BLaER1 treated with 17β-estradiol and CSF1 and Interleukin-3, amounts not matched to agents 10 nM and 100 nM (cell line): Measurements from ENCODE around the gene TTLL9.

Experiments
- H3K27ac ChIP-seq, 11 experiments: shearing (Covaris generic); formaldehyde crosslinking; 2 replicates each; pipeline ENCODE4 v1.8.1; 2022
- H3K27me3 ChIP-seq, 11 experiments: shearing (Covaris generic); formaldehyde crosslinking; 2 replicates each; pipeline ENCODE4 v1.8.1; 2022
- H3K36me3 ChIP-seq, 11 experiments: shearing (Covaris generic); formaldehyde crosslinking; 2 replicates each; pipeline ENCODE4 v1.8.1; 2022
- H3K4me1 ChIP-seq, 10 experiments: shearing (Covaris generic); formaldehyde crosslinking; 2 replicates each; pipeline ENCODE4 v1.8.1; 2022
- H3K4me2 ChIP-seq, 11 experiments: shearing (Covaris generic); formaldehyde crosslinking; 2 replicates each; pipeline ENCODE4 v1.8.1; 2022
- H3K4me3 ChIP-seq, 10 experiments: shearing (Covaris generic); formaldehyde crosslinking; 2 replicates each; pipeline ENCODE4 v1.8.1; 2022
- H3K9ac ChIP-seq, 11 experiments: shearing (Covaris generic); formaldehyde crosslinking; 2 replicates each; pipeline ENCODE4 v1.8.1; 2022
- H3K9me3 ChIP-seq, 11 experiments: shearing (Covaris generic); formaldehyde crosslinking; replicated peaks in 1 of 11; 2 replicates each; pipeline ENCODE4 v1.8.1; 2022
- H4K20me1 ChIP-seq, 11 experiments: shearing (Covaris generic); formaldehyde crosslinking; 2 replicates each; pipeline ENCODE4 v1.8.1; 2022
- Cebpa-rat ChIP-seq, 11 experiments: shearing (Covaris generic); IDR thresholded peaks; 2 replicates each; pipeline ENCODE4 v1.8.1; 2022

The TTLL9 gene

DNA sequence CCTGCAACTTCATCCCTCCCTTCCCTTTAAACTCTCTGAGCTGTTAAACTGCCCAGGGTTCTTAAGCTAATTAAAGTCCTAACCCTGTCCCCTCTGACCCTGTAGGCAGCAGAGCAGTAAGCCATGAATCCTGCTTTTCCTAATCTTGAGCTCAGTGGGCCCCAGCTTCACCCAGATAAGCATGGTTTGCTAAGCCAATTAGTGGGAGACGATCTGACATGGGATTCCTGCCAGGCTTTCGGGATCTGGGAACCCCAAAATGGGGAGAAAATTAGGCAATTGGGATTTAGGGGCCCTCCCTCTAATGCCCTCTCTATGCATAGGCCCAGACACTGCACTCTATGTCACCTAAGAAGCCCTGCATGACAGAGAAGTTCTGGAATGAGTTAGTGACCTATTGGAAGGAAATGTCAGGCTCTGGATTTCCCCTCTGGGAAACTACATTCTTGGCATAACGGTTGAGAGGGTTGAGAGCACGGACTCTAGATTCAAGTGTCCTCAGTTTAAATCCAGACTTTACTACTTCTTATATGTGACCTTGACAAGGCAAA lies 102.1 kb downstream of the TTLL9 start:
- H3K27me3 ChIP-seq = peaks cover 3 to 15% (median 10%) of the 10 kb centered on the region in 11 experiments; a peak in 20 of 22 replicates
- H3K4me1 ChIP-seq = peaks cover 27 to 98% (median 86%) of the 10 kb centered on the region in 10 experiments
- peak overlapping the region; percentile 10 to 99 (median 85); a peak in 19 of 22 replicates for H3K4me2 ChIP-seq
- peak overlapping the region in 5 of 11 experiments; percentile 16 to 40 (median 18); a peak in 6 of 22 replicates for H3K9ac ChIP-seq
- peaks cover 0 to 21% (median 0%) of the 10 kb centered on the region in 11 experiments; a peak in 7 of 22 replicates for H4K20me1 ChIP-seq
- TF ChIP-seq Cebpa-rat (IDR thresholded peaks at IDR 0.05) = no peak
- no peaks in the 10 kb centered on the region for H3K9me3 ChIP-seq
- peak overlapping the region in 1 of 11 experiments; percentile 5; a peak in 1 of 22 replicates for H3K27ac ChIP-seq
- peak overlapping the region in 3 of 10 experiments; percentile 24 to 36 (median 31); a peak in 3 of 20 replicates for H3K4me3 ChIP-seq
- H3K36me3 ChIP-seq = no peaks in the 10 kb centered on the region

DNA sequence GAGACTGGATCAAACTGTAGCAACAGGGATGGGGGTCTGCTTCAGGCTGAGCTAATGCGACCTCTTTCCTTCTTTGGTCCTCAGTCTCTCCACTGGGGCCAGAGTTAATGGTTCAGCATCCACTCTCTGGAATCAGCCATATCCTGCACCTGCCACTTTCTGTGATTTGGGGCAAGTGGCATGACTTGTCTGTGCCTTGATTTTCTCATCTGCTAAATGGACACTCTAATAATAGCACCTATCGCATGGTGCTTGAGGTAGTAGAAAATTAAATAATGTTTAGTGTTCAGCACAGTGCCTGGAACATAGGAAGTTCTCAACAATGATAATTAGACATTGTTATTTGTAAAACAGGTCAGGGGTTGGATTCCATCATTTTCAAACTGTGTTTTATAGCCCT lies 103.9 kb downstream of the TTLL9 start:
- no peaks in the 10 kb centered on the region for H3K9me3 ChIP-seq
- no peak overlapping the region for H3K9ac ChIP-seq
- peaks cover 17 to 91% (median 79%) of the 10 kb centered on the region in 10 experiments for H3K4me1 ChIP-seq
- no peak overlapping the region for H3K4me3 ChIP-seq
- peaks cover 0 to 10% (median 0%) of the 10 kb centered on the region in 11 experiments; a peak in 4 of 22 replicates for H4K20me1 ChIP-seq
- no peak overlapping the region for H3K27ac ChIP-seq
- no peak for TF ChIP-seq Cebpa-rat (IDR thresholded peaks at IDR 0.05)
- peaks cover 0 to 1% (median 0%) of the 10 kb centered on the region in 11 experiments; a peak in 2 of 22 replicates for H3K27me3 ChIP-seq
- H3K36me3 ChIP-seq = no peaks in the 10 kb centered on the region
- peak overlapping the region in 8 of 11 experiments; percentile 74 to 99 (median 87); a peak in 15 of 22 replicates for H3K4me2 ChIP-seq

DNA sequence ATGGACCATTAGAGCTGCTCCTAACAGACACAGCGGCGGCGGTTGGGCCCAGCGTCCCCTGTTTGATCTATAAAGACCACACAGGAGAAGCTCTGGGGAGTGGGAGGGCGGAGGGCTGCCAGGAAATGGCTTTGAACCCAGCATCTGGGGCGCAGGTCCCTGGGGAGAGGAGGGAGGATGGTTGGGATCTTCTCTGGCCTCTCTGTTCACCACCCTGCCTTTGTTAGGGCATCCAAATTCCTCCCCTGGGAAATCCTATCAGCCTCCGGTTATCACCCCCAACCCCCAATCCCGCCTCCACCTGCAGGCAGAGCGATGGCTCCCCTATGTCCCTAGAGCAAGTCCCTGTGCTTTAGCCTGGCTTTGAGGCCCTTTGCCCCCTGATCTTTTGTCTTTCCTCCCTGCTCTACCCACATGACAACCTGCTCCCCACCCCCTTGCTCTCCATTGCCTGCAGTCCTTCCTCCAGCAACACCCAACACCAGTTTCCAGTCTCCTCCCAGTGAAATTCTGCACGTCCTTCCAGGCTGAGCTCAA lies 104.6 kb downstream of the TTLL9 start:
- Histone ChIP-seq H3K27ac (peak overlapping the region in 2 of 11 experiments; percentile 32 to 35; a peak in 4 of 22 replicates), H3K9me3 (no peaks in the 10 kb centered on the region), H3K4me3 (peak overlapping the region in 3 of 10 experiments; percentile 11 to 45 (median 35); a peak in 4 of 20 replicates), H3K36me3 (no peaks in the 10 kb centered on the region), H3K4me2 (peak overlapping the region; percentile 25 to 99 (median 80); a peak in 20 of 22 replicates), H4K20me1 (peaks cover 0 to 8% (median 0%) of the 10 kb centered on the region in 11 experiments; a peak in 2 of 22 replicates), H3K4me1 (peaks cover 12 to 84% (median 73%) of the 10 kb centered on the region in 10 experiments), H3K9ac (peak overlapping the region in 4 of 11 experiments; percentile 11 to 49 (median 30); a peak in 6 of 22 replicates), H3K27me3 (no peaks in the 10 kb centered on the region)
- TF ChIP-seq Cebpa-rat (IDR thresholded peaks at IDR 0.05) = no peak

DNA sequence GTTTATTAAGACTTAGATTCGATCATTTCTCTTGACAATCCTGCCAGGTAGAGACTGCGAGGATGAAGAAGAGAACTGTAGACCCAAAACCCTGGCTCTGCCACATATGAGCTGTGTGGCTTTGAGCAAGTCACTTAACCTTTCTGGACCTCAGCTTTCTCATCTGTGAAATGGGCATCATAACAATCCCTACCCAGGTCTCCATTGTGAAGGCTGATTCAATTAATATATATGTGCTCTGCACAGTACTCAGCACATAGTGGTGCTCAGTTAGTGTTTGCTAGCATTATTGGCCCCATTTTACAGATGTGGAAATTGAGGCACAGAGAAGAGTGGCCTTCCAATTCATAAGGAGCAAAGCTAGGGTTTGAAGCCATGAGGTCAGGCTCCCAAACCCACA lies 105.4 kb downstream of the TTLL9 start:
- H3K9ac ChIP-seq = no peak overlapping the region
- peak overlapping the region in 5 of 11 experiments; percentile 46 to 61 (median 48); a peak in 7 of 22 replicates for H3K4me2 ChIP-seq
- H3K36me3 ChIP-seq = no peaks in the 10 kb centered on the region
- H3K4me3 ChIP-seq = no peak overlapping the region
- TF ChIP-seq Cebpa-rat (IDR thresholded peaks at IDR 0.05) = no peak
- peaks cover 8 to 83% (median 66%) of the 10 kb centered on the region in 10 experiments for H3K4me1 ChIP-seq
- peaks cover 0 to 8% (median 0%) of the 10 kb centered on the region in 11 experiments; a peak in 2 of 22 replicates for H4K20me1 ChIP-seq
- no peak overlapping the region for H3K27ac ChIP-seq
- no peaks in the 10 kb centered on the region for H3K9me3 ChIP-seq
- no peaks in the 10 kb centered on the region for H3K27me3 ChIP-seq

DNA sequence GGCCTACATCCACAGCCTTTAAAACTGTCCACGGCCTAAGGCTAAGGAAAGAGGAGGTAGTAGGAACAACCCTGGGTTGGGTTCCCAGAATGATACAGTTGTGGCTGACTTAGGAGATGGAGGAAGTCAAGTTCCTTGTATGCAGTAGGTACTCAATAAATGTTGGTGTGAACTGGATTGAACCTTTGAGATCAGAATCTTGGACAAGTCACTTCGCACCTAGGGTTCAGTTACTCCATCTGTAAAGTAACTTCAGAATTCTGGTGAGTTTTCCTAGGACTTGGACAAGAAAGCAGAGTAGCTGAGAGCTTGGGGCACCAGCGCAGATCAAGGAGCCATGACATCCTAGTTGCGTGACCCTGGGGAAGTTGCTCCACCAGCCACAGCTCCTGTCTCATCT lies 106.6 kb downstream of the TTLL9 start:
- no peak overlapping the region for H3K9ac ChIP-seq
- peak overlapping the region in 8 of 11 experiments; percentile 21 to 61 (median 46); a peak in 13 of 22 replicates for H3K4me2 ChIP-seq
- H3K36me3 ChIP-seq = no peaks in the 10 kb centered on the region
- H3K4me1 ChIP-seq = peaks cover 8 to 71% (median 54%) of the 10 kb centered on the region in 10 experiments
- no peak overlapping the region for H3K27ac ChIP-seq
- no peaks in the 10 kb centered on the region for H3K27me3 ChIP-seq
- no peak overlapping the region for H3K4me3 ChIP-seq
- TF ChIP-seq Cebpa-rat (IDR thresholded peaks at IDR 0.05) = no peak
- peaks cover 0 to 8% (median 0%) of the 10 kb centered on the region in 11 experiments; a peak in 2 of 22 replicates for H4K20me1 ChIP-seq
- no peaks in the 10 kb centered on the region for H3K9me3 ChIP-seq

DNA sequence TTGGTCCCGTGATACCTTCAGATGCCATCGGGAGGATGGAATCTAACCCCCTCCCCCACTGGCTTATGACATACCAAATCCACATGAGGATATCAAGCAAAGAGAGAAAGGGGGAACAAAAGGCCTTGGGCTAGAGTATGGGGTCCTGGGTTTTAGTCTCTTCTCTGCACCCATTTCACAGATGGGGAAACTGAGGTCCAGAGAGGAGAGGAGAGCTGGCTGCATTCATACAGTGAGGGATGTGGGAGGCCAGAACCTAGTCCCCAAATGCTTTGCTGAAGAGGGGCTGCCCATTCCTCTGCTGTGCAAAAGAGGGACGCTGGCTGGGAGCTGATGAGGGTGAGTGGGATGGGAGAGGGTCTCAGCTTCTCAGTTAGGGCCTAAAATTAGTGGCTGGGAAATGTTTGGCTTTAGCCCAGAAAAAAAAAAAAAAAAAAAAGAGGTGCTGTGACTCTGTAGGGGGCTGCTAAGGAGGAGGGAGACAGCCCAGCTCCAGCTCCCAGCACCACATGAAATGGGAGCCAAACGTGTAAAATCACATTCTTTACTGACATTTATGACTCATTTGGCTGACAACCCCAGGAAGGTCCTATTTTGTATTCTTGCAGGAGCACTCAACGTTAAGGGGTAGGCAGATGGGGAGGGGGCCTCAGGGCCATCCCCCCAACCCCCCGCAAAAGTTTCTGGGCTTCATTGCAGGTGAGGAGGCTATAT lies 109.4 kb downstream of the TTLL9 start:
- H3K4me2 ChIP-seq = no peak overlapping the region
- H3K27ac ChIP-seq = no peak overlapping the region
- TF ChIP-seq Cebpa-rat (IDR thresholded peaks at IDR 0.05) = no peak

DNA sequence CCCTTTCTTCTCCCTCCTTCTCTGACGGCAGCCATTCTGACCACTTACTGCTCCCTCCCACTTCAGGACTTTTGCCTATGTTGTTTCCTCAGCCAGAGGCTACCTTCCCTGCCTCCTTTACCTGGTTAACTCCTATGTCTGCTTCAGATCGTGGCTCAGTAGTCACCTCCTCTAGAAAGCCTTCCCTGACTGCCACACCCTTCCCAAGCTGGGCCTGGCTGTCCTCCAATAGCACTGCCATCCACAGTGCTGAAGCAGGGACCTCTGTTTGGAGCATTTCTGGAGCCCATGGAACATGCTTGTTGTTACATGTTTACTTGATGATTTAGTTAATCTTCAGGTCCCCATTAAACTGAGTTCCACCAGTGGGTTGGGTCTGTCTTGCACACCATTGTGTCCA lies 111.3 kb downstream of the TTLL9 start:
- no peak overlapping the region for H3K4me2 ChIP-seq
- no peak overlapping the region for H3K27ac ChIP-seq
- no peak overlapping the region for H3K9ac ChIP-seq
- no peaks in the 10 kb centered on the region for H3K9me3 ChIP-seq
- H3K4me3 ChIP-seq = no peak overlapping the region
- H4K20me1 ChIP-seq = no peaks in the 10 kb centered on the region; a peak in 1 of 22 replicates
- no peak for TF ChIP-seq Cebpa-rat (IDR thresholded peaks at IDR 0.05)
- H3K4me1 ChIP-seq = peaks cover 0 to 41% (median 16%) of the 10 kb centered on the region in 10 experiments; a peak in 15 of 20 replicates
- H3K36me3 ChIP-seq = no peaks in the 10 kb centered on the region
- H3K27me3 ChIP-seq = no peaks in the 10 kb centered on the region

More for the DNA sequence above, 109.4 kb downstream of the TTLL9 start:
- no peaks in the 10 kb centered on the region for H3K27me3 ChIP-seq
- peaks cover 5 to 54% (median 28%) of the 10 kb centered on the region in 10 experiments for H3K4me1 ChIP-seq
- no peaks in the 10 kb centered on the region for H3K36me3 ChIP-seq
- H3K9ac ChIP-seq = no peak overlapping the region
- no peaks in the 10 kb centered on the region; a peak in 2 of 22 replicates for H4K20me1 ChIP-seq
- H3K4me3 ChIP-seq = no peak overlapping the region
- H3K9me3 ChIP-seq = no peaks in the 10 kb centered on the region

DNA sequence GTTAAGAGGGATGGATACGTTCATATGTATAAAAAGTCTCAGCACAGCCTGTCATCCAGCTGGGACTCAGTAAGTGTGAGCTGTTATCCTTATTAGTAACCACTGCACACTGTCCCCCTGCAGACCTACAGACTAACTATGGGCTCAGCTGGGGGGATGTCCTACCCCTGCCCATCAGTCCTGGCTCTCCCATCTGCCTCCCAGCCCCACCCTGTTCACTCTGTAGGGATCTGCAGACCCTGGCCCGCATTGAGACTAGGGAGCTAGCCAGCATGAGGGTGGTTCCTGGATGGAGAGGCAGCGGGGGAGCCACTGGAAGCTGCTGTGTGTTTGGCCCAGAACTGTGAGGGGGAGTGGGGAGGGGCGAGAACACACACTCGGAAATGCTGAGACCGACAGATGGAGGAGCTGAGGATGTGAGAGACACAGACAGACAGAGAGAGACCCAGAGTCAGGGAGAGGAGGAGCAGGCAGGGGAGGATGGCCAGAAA lies 114.6 kb downstream of the TTLL9 start:
- Histone ChIP-seq H4K20me1 (no peaks in the 10 kb centered on the region; a peak in 1 of 22 replicates), H3K9me3 (no peaks in the 10 kb centered on the region), H3K9ac (peak overlapping the region in 3 of 11 experiments; percentile 9 to 44 (median 9); a peak in 1 of 22 replicates), H3K4me1 (peaks cover 0 to 27% (median 8%) of the 10 kb centered on the region in 10 experiments; a peak in 11 of 20 replicates), H3K27ac (no peak overlapping the region), H3K4me3 (no peak overlapping the region), H3K4me2 (peak overlapping the region in 5 of 11 experiments; percentile 22 to 45 (median 40); a peak in 10 of 22 replicates), H3K27me3 (no peaks in the 10 kb centered on the region), H3K36me3 (no peaks in the 10 kb centered on the region)
- no peak for TF ChIP-seq Cebpa-rat (IDR thresholded peaks at IDR 0.05)
